Hepatocyte (in vitro differentiated cells): ENCODE data around the gene MRPS23. TPM values are rescaled to one million over a fixed set of nuclear protein-coding genes. Genes with fewer than 3 reads are reported as not detected.

ENCODE experiments used
- DNase-seq: peaks from one replicate; pipeline ENCODE4 v3.0.0-alpha.2; 2016; ENCODE audit warnings: low spot score
- H2AFZ ChIP-seq: fragments of 200-600 bp; sonication (generic); 2 replicates; pipeline ENCODE4 v1.6.0; 2016; ENCODE audit warnings: antibody characterized with exemption, mild to moderate bottlenecking
- H3K27ac ChIP-seq: fragments of 200-600 bp; sonication (generic); 2 replicates; pipeline ENCODE4 v1.5.1; 2016; ENCODE audit warnings: mild to moderate bottlenecking
- H3K27me3 ChIP-seq: fragments of 200-600 bp; sonication (generic); 2 replicates; pipeline ENCODE4 v1.6.1; 2016
- H3K36me3 ChIP-seq: fragments of 200-600 bp; sonication (generic); replicated peaks from 2 replicates; pipeline ENCODE4 v1.5.1; 2016; ENCODE audit warnings: low read depth; ENCODE audit not compliant: insufficient read depth
- H3K4me1 ChIP-seq: fragments of 200-600 bp; sonication (generic); 2 replicates; pipeline ENCODE4 v1.5.1; 2016; ENCODE audit warnings: mild to moderate bottlenecking, moderate library complexity; ENCODE audit not compliant: insufficient read depth
- H3K4me2 ChIP-seq: fragments of 200-600 bp; sonication (generic); 2 replicates; pipeline ENCODE4 v1.6.0; 2016
- H3K4me3 ChIP-seq: fragments of 200-600 bp; sonication (generic); 2 replicates; pipeline ENCODE4 v1.5.1; 2016; ENCODE audit warnings: mild to moderate bottlenecking
- H3K79me2 ChIP-seq: fragments of 200-600 bp; sonication (generic); 2 replicates; pipeline ENCODE4 v1.6.0; 2017; ENCODE audit warnings: mild to moderate bottlenecking
- H3K9me2 ChIP-seq: fragments of 200-600 bp; sonication (generic); replicated peaks from 2 replicates; pipeline ENCODE4 v1.6.0; 2017; ENCODE audit warnings: mild to moderate bottlenecking; ENCODE audit not compliant: insufficient read depth
- H3K9me3 ChIP-seq: fragments of 200-600 bp; sonication (generic); 2 replicates; pipeline ENCODE4 v1.5.1; 2016; ENCODE audit warnings: low read depth, mild to moderate bottlenecking
- H4K20me1 ChIP-seq: fragments of 200-600 bp; sonication (generic); 2 replicates; pipeline ENCODE4 v1.6.0; 2016; ENCODE audit warnings: mild to moderate bottlenecking; ENCODE audit not compliant: insufficient read depth, poor library complexity, severe bottlenecking
- CTCF ChIP-seq: fragments of 200-600 bp; sonication (generic); IDR thresholded peaks from 2 replicates; pipeline ENCODE4 v1.5.1; 2016; ENCODE audit warnings: antibody characterized with exemption, mild to moderate bottlenecking; ENCODE audit not compliant: poor library complexity
- EZH2 ChIP-seq: fragments of 200-600 bp; sonication (generic); IDR thresholded peaks from 2 replicates; pipeline ENCODE4 v1.6.1; 2016; ENCODE audit warnings: antibody characterized with exemption, mild to moderate bottlenecking, borderline replicate concordance
- EZH2phosphoT487 ChIP-seq: fragments of 200-600 bp; sonication (generic); IDR thresholded peaks from one replicate; pipeline ENCODE4 v1.6.1; 2018; ENCODE audit warnings: antibody characterized with exemption, mild to moderate bottlenecking, low read depth, moderate library complexity; ENCODE audit not compliant: unreplicated experiment, severe bottlenecking
- WGBS: methylation state at CpG from one replicate; pipeline ENCODE4 v1.1.6; 2016; ENCODE audit warnings: low lambda C conversion rate; ENCODE audit errors: missing lambda C conversion rate; 5-methylcytosine and 5-hydroxymethylcytosine counted together
- polyA plus RNA-seq: library from polyadenylated mRNA; unstranded; fragments of >200 nt; fragmentation: Nextera tagmentation; extraction: Ambion mirVana; gene quantifications from 2 replicates; pipeline ENCODE4 v1.2.1, GENCODE V29; 2016
- small RNA-seq: library from RNA; depleted of rRNA; stranded (forward); fragments of <200 nt; gene quantifications from one replicate; pipeline ENCODE3, GENCODE V24; 2014
- total RNA-seq: library from RNA; depleted of rRNA; stranded (reverse); fragments of >200 nt; gene quantifications from 2 replicates; pipeline ENCODE4 v1.2.3, GENCODE V29; 2014

MRPS23 gene
- total and polyA plus RNA-seq, 2 experiments from 2014 or later, result 21.9 to 44.2 TPM

DNA sequence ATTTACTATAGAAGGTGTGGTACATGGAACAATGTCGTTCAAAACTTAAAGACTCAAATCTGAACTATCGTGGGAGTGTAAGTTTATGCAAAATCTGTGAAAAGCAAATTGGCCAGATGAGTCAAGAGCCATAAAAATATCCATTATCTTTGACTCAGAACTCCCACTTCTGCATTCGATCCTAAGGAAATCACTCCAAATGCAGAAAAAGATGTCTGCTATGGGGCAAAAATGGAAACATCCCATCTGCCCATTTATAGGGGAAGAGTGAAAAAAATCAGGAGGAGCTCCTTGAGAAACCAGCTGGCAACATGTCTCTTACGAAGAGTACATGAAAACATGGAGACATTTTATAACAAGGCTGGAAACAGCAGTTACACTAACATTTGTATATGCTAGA, 61.1 kb downstream of the MRPS23 start:
- 71% methylated on average over 4 of the region's 4 CpGs for WGBS
- Histone ChIP-seq H4K20me1 (no peaks in the 10 kb centered on the region), H3K9me2 (no peaks in the 10 kb centered on the region), H3K4me3 (no peak overlapping the region), H3K27me3 (peaks cover 25% of the 10 kb centered on the region), H3K27ac (no peak overlapping the region), H3K36me3 (no peaks in the 10 kb centered on the region), H2AFZ (no peak overlapping the region), H3K9me3 (no peaks in the 10 kb centered on the region), H3K4me2 (no peak overlapping the region), H3K4me1 (no peaks in the 10 kb centered on the region), H3K79me2 (no peaks in the 10 kb centered on the region)
- DNase-seq, result no peak
- TF ChIP-seq EZH2phosphoT487, result no peak
- no peak for TF ChIP-seq EZH2
- TF ChIP-seq CTCF, result no peak

DNA sequence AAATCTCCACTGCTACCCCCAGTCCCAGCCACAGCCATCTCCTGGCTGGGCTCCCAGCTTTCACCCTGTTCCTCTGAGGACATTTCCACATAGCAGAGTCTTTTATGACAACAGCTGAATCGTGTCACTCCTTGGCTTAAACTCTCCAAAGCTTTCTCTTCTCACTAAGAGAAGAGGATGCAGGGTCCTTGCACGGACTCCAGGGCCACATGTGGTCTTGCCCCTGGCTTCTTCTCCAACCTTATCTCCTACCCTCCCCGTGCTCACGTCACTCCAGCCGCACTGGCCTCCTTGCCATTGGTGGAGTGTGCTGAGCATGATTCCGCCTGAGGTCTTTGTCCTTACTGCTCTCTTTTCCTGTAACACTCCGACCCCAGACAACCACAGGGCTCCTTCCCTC, 64.8 kb downstream of the MRPS23 start:
- Histone ChIP-seq H3K4me2 (no peak overlapping the region), H3K9me3 (no peaks in the 10 kb centered on the region), H3K9me2 (no peaks in the 10 kb centered on the region), H3K4me1 (no peaks in the 10 kb centered on the region), H3K27me3 (peaks cover 25% of the 10 kb centered on the region), H3K79me2 (no peaks in the 10 kb centered on the region), H3K27ac (no peak overlapping the region), H3K36me3 (no peaks in the 10 kb centered on the region), H3K4me3 (no peak overlapping the region), H2AFZ (no peak overlapping the region), H4K20me1 (no peaks in the 10 kb centered on the region)
- TF ChIP-seq EZH2phosphoT487, result no peak
- no peak for TF ChIP-seq CTCF
- 72% methylated on average over 7 of the region's 7 CpGs for WGBS
- DNase-seq, result peak; percentile 14

Small RNA genes lying within 50 kb of the gene (small RNA-seq; reads per million reads assigned to genes)
- gene RN7SKP94, result not detected

Other genes with a start within 250 kb of the MRPS23 start
- gene CCDC182, start 104.7 kb downstream of the MRPS23 start, total RNA-seq, result not detected in 2 replicates
- gene CCDC182, start 104.7 kb downstream of the MRPS23 start, polyA plus RNA-seq, result not detected in 2 replicates
- gene CUEDC1, start 105.4 kb upstream of the MRPS23 start, total RNA-seq, result 9.3 and 11.6 TPM in 2 replicates
- 23.3 and 27.4 TPM in 2 replicates for gene CUEDC1, start 105.4 kb upstream of the MRPS23 start, polyA plus RNA-seq
- gene VEZF1, start 138.2 kb upstream of the MRPS23 start, total RNA-seq, result 56.0 and 57.3 TPM in 2 replicates
- gene VEZF1, start 138.2 kb upstream of the MRPS23 start, polyA plus RNA-seq, result 19.1 and 20.9 TPM in 2 replicates
- 175 and 189 TPM in 2 replicates for gene SRSF1, start 157.2 kb upstream of the MRPS23 start, total RNA-seq
- 98.3 and 107 TPM in 2 replicates for gene SRSF1, start 157.2 kb upstream of the MRPS23 start, polyA plus RNA-seq
- gene DYNLL2, start 233.4 kb upstream of the MRPS23 start, total RNA-seq, result 19.0 and 23.2 TPM in 2 replicates
- 2.2 and 2.7 TPM in 2 replicates for gene DYNLL2, start 233.4 kb upstream of the MRPS23 start, polyA plus RNA-seq